GM12878 (cell line): ENCODE measurements around the gene KIF3A. TPM values are rescaled to one million over a fixed set of nuclear protein-coding genes. Genes with fewer than 3 reads are reported as not detected.

Source experiments
- CBX3 ChIP-seq: fragments of 200-600 bp; sonication (generic); IDR thresholded peaks from 2 replicates; pipeline ENCODE4 v1.6.1; 2016; ENCODE audit warnings: low read depth, borderline replicate concordance
- MAX ChIP-seq: IDR thresholded peaks from 2 replicates; pipeline ENCODE4 v1.6.1; 2012; ENCODE audit warnings: low read depth, low read length, improper control_type of control experiment
- NRF1 ChIP-seq: conservative IDR thresholded peaks from 2 replicates; pipeline ENCODE4 v1.6.1; 2011; ENCODE audit warnings: mild to moderate bottlenecking, low read depth, low read length, improper control_type of control experiment
- ZBTB33 ChIP-seq: fragments of 450-650 bp; IDR thresholded peaks from 2 replicates; pipeline ENCODE4 v1.6.1; 2017; ENCODE audit warnings: mild to moderate bottlenecking
- polyA plus RNA-seq, 11 experiments: library from polyadenylated mRNA; depleted of rRNA in 4 of 11; unstranded in 6 of 11; stranded (reverse) in 5 of 11; fragments of >200 nt; fragmentation: Nextera tagmentation in 4 of 11; fragmentation: Illumina TruSeq in 1 of 11; extraction: Ambion mirVana in 4 of 11; extraction: Trizol in 1 of 11; gene quantifications; 1 replicate in 1 of 11; 2 replicates in 10 of 11; pipeline versions ENCODE4 v1.2.1 to v1.2.3, GENCODE V29; 2011 to 2016; ENCODE audit warnings: inconsistent platforms in 2 of 11, missing spikeins in 2 of 11, low read depth in 1 of 11
- total RNA-seq, 4 experiments: library from RNA; depleted of rRNA in 3 of 4; stranded (reverse); fragments of >200 nt in 3 of 4; fragmentation: Illumina TruSeq in 1 of 4; extraction: Trizol in 1 of 4; gene quantifications; 2 replicates each; pipeline versions ENCODE4 v1.2.1 to v1.2.3, GENCODE V29; 2013 to 2021
- TF ChIP-seq, protein P1 (sequence below): fragments of 450-650 bp; IDR thresholded peaks from 2 replicates; pipeline ENCODE4 v1.6.1; 2016; ENCODE audit warnings: mild to moderate bottlenecking, moderate library complexity, borderline replicate concordance

Gene KIF3A
- total and polyA plus RNA-seq, 10 of the 15 experiments (the other 5 are each of a cell fraction or from before 2014, with no cell fraction given) = 2.7 to 36.5 (median 10.0) TPM

GRCh38 chr5:132675936-132676689 lies 61.2 kb downstream of the KIF3A start (continued):
- TF ChIP-seq, protein P1, sequence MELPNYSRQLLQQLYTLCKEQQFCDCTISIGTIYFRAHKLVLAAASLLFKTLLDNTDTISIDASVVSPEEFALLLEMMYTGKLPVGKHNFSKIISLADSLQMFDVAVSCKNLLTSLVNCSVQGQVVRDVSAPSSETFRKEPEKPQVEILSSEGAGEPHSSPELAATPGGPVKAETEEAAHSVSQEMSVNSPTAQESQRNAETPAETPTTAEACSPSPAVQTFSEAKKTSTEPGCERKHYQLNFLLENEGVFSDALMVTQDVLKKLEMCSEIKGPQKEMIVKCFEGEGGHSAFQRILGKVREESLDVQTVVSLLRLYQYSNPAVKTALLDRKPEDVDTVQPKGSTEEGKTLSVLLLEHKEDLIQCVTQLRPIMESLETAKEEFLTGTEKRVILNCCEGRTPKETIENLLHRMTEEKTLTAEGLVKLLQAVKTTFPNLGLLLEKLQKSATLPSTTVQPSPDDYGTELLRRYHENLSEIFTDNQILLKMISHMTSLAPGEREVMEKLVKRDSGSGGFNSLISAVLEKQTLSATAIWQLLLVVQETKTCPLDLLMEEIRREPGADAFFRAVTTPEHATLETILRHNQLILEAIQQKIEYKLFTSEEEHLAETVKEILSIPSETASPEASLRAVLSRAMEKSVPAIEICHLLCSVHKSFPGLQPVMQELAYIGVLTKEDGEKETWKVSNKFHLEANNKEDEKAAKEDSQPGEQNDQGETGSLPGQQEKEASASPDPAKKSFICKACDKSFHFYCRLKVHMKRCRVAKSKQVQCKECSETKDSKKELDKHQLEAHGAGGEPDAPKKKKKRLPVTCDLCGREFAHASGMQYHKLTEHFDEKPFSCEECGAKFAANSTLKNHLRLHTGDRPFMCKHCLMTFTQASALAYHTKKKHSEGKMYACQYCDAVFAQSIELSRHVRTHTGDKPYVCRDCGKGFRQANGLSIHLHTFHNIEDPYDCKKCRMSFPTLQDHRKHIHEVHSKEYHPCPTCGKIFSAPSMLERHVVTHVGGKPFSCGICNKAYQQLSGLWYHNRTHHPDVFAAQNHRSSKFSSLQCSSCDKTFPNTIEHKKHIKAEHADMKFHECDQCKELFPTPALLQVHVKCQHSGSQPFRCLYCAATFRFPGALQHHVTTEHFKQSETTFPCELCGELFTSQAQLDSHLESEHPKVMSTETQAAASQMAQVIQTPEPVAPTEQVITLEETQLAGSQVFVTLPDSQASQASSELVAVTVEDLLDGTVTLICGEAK = no peak
- TF ChIP-seq ZBTB33 (no peak), CBX3 (no peak), MAX (no peak), NRF1 (no peak)
- TF ChIP-seq, all 136 proteins: peak for 3
